Ovary (tissue), 9 donors: Measurements from ENCODE around the gene RSL1D1. TPM values are rescaled to one million over a fixed set of nuclear protein-coding genes. Genes with fewer than 3 reads are reported as not detected.
A peak's percentile ranks its signal among the peaks of the same experiment; 100 is the strongest.

Experiments used
- DNase-seq, 5 donors: peaks; one replicate each; pipeline ENCODE4 v3.0.0-alpha.2; 2019 to 2020
- H3K27ac ChIP-seq, 2 donors: fragments of 200-600 bp; one replicate each; pipeline versions ENCODE4 v1.5.1 to v1.8.0; 2019 to 2022
- H3K27me3 ChIP-seq: fragments of 200-600 bp; one replicate; pipeline ENCODE4 v1.8.0; 2022
- H3K36me3 ChIP-seq: fragments of 200-600 bp; sonication (generic); one replicate; pipeline ENCODE4 v1.5.1; 2019
- H3K4me1 ChIP-seq: one replicate; pipeline ENCODE4 v1.8.1; 2013; ENCODE audit warnings: mild to moderate bottlenecking, moderate library complexity; ENCODE audit not compliant: insufficient read depth
- H3K4me3 ChIP-seq: fragments of 200-600 bp; sonication (generic); one replicate; pipeline ENCODE4 v1.5.1; 2017
- H3K9me3 ChIP-seq, 2 donors: fragments of 200-600 bp in 1 of 2; sonication (generic) in 1 of 2; one replicate each; pipeline versions ENCODE4 v1.5.1 to v1.8.1; 2013 to 2019; ENCODE audit warnings: mild to moderate bottlenecking in 1 of 2, moderate library complexity in 1 of 2
- EP300 ChIP-seq: sonication (generic); formaldehyde crosslinking; IDR thresholded peaks from one replicate; pipeline ENCODE4 v1.6.1; 2017; ENCODE audit warnings: antibody characterized with exemption
- POLR2A ChIP-seq: fragments of 450-650 bp; IDR thresholded peaks from one replicate; pipeline ENCODE4 v1.6.1; 2017; ENCODE audit warnings: antibody characterized with exemption, mild to moderate bottlenecking, moderate library complexity
- WGBS, 3 donors: extraction: QIAGEN DNeasy Blood & Tissue Kit in 1 of 3; methylation state at CpG; one replicate each; pipeline versions ENCODE4 v1.1.5 to v1.1.7; 2013 to 2017; 5-methylcytosine and 5-hydroxymethylcytosine counted together
- intact Hi-C, 4 donors: fragments of 100-400 bp; cut with DNase I; formaldehyde crosslinking; loops; one replicate each; pipeline versions ENCODE4 v1.11.0 to v1.15.1; 2022 to 2023
- polyA plus RNA-seq, 2 donors: library from polyadenylated mRNA; stranded (reverse); fragments of 200-250 nt in 1 of 2; fragments of 350-450 nt in 1 of 2; fragmentation: Illumina TruSeq in 1 of 2; extraction: RNeasy Lipid Tissue Mini Kit (QIAGEN cat#74804) in 1 of 2; gene quantifications; one replicate each; pipeline ENCODE4 v1.2.3, GENCODE V29; 2013 to 2014
- total RNA-seq, 7 donors: library from RNA; depleted of rRNA in 2 of 7; stranded (reverse); fragments of >200 nt in 2 of 7; fragmentation: NEBNext Ultra II Directional in 3 of 7; extraction: Animal tissue kit (Norgen Biotek cat#: 25700) in 3 of 7; gene quantifications; one replicate each; pipeline versions ENCODE4 v1.1.0 to v1.2.4, GENCODE V29; 2016 to 2023
- TF ChIP-seq, protein P1 (sequence below), 3 donors: fragments of 450-650 bp in 2 of 3; fragments of 200-600 bp in 1 of 3; IDR thresholded peaks; one replicate each; pipeline versions ENCODE4 v1.5.1 to v1.8.0; 2016 to 2022; ENCODE audit warnings: antibody characterized with exemption in 3 of 3, mild to moderate bottlenecking in 1 of 3
- donor health status: DM: no; HTN: no; CAD: no; lungs with moderate emphysema.
- donor health status: DM: no; HTN: no; CAD: no.
- donor health status: Bipolar disorder and iron deficiency.
- donor health status: DM: yes; HTN: yes; CAD: no.
- donor health status: DM: no; HTN: no; CAD: no.
- donor health status: DM: yes; HTN: yes; CAD: no.

RSL1D1 gene
- total and polyA plus RNA-seq, 9 donors = 168 to 406 (median 281) TPM

DNA sequence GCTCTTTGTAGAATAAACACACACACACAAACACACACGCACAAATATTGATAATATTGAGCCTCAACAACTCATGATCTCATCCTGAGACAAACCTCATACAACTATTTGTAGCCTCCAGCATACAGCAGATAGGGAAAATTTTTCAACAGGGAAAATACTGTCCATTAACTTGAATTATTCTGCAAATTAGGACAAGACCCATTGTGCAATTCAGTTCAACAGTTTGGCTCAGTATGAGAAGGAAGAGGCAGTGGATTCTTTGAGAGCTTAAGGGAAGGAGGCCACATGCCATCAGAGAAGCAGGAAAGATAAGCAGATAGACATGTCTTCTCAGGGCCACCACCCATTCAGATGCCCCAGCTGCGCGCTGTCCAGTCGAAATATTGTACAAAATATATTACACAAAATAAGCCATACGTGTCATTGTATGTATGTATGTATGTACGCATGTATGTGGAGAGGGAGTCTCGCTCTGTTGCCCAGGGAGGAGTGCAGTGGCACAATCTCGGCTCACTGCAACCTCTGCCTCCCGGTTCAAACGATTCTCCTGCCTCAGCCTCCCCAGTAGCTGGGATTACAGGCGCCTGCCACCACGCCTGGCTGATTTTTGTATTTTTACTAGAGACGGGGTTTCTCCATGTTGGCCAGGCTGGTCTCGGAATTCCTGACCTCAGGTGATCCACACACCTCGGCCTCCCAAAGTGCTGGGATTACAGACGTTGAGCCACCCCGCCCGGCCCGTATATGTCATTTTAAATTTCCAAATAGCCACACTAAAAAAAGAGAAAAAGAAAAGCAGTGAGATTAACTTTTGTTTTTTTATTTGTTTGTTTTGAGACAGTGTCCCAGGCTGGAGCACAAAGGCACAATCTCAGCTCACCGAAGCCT, 56.1 kb downstream of the RSL1D1 start:
- intact Hi-C loops = loop anchor here in 1 of 4 donors (10.0 kb wide), 1 partner anchor 50 kb away; the partner anchor contains the start of gene TXNDC11
- Histone ChIP-seq H3K27me3 (no peaks in the 10 kb centered on the region), H3K9me3 (no peaks in the 10 kb centered on the region), H3K4me1 (peaks cover 11% of the 10 kb centered on the region), H3K36me3 (no peaks in the 10 kb centered on the region), H3K27ac (no peak overlapping the region), H3K4me3 (peak overlapping the region; percentile 84)
- no peak for TF ChIP-seq POLR2A
- TF ChIP-seq EP300 = no peak
- TF ChIP-seq, protein P1, sequence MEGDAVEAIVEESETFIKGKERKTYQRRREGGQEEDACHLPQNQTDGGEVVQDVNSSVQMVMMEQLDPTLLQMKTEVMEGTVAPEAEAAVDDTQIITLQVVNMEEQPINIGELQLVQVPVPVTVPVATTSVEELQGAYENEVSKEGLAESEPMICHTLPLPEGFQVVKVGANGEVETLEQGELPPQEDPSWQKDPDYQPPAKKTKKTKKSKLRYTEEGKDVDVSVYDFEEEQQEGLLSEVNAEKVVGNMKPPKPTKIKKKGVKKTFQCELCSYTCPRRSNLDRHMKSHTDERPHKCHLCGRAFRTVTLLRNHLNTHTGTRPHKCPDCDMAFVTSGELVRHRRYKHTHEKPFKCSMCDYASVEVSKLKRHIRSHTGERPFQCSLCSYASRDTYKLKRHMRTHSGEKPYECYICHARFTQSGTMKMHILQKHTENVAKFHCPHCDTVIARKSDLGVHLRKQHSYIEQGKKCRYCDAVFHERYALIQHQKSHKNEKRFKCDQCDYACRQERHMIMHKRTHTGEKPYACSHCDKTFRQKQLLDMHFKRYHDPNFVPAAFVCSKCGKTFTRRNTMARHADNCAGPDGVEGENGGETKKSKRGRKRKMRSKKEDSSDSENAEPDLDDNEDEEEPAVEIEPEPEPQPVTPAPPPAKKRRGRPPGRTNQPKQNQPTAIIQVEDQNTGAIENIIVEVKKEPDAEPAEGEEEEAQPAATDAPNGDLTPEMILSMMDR (IDR thresholded peaks at IDR 0.05) = no peak
- 81 to 83% (median 82%) methylated on average over 20 of the region's 20 CpGs for WGBS, 3 donors
- DNase-seq = no peak

DNA sequence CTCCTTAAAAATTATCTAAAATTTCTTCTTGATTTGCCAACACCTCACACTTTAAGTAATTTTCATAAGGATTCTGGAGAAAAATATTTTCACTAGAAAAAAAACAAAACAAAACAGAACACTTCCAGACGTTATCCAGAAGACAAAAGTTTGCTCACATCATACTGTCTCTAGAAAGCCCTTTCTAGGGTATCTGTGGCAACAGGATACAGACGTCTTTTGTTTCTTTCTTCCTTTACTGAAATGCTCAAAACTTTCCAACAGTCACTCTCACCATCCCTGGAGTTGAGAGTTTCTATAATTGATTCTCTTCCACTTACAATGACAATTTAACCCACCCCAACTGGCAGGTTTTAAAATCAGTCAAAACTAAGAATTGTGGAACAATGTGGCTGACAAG, 56.9 kb downstream of the RSL1D1 start:
- no peaks in the 10 kb centered on the region for H3K27me3 ChIP-seq
- no peak for DNase-seq
- 13% methylated on average over 2 of the region's 2 CpGs for WGBS, 3 donors
- H3K36me3 ChIP-seq = no peaks in the 10 kb centered on the region
- intact Hi-C loops = loop anchor here in 1 of 4 donors (10.0 kb wide), 1 partner anchor 50 kb away; the partner anchor contains the start of gene TXNDC11
- H3K4me3 ChIP-seq = no peak overlapping the region
- H3K9me3 ChIP-seq = no peaks in the 10 kb centered on the region
- TF ChIP-seq EP300 (no peak), POLR2A (no peak)
- TF ChIP-seq, protein P1 (IDR thresholded peaks at IDR 0.05) = no peak
- H3K27ac ChIP-seq = no peak overlapping the region
- peaks cover 11% of the 10 kb centered on the region for H3K4me1 ChIP-seq

DNA sequence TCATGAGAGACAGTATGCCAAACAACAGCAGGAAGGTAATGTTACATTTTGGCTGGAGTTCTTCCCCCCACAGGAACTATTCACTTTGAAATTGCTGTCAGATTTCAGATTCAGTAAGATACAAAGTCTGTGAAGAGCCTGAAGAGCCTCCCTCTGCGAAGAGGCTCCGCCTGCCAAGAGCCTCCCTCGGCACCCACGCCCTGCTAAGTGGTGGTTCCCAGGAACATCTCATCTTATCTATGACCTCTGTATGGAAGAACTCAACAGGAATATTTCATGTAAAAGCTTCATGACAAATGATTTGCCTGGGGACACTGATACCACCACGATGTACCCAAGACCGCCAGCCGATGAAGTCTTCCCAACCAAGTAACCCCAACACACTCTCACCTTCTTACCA, 57.5 kb downstream of the RSL1D1 start:
- DNase-seq = peak in 1 of 5 donors; percentile 5
- intact Hi-C loops = loop anchor here in 1 of 4 donors (10.0 kb wide), 1 partner anchor 49 kb away; the partner anchor contains the start of gene TXNDC11
- WGBS, 3 donors = 67 to 79% (median 70%) methylated on average over 7 of the region's 7 CpGs
- H3K27me3 ChIP-seq = no peaks in the 10 kb centered on the region
- peaks cover 11% of the 10 kb centered on the region for H3K4me1 ChIP-seq
- no peak overlapping the region for H3K4me3 ChIP-seq
- no peak overlapping the region for H3K27ac ChIP-seq
- no peaks in the 10 kb centered on the region for H3K9me3 ChIP-seq
- H3K36me3 ChIP-seq = no peaks in the 10 kb centered on the region
- TF ChIP-seq EP300 (no peak), POLR2A (no peak)
- TF ChIP-seq, protein P1 (IDR thresholded peaks at IDR 0.05) = no peak

DNA sequence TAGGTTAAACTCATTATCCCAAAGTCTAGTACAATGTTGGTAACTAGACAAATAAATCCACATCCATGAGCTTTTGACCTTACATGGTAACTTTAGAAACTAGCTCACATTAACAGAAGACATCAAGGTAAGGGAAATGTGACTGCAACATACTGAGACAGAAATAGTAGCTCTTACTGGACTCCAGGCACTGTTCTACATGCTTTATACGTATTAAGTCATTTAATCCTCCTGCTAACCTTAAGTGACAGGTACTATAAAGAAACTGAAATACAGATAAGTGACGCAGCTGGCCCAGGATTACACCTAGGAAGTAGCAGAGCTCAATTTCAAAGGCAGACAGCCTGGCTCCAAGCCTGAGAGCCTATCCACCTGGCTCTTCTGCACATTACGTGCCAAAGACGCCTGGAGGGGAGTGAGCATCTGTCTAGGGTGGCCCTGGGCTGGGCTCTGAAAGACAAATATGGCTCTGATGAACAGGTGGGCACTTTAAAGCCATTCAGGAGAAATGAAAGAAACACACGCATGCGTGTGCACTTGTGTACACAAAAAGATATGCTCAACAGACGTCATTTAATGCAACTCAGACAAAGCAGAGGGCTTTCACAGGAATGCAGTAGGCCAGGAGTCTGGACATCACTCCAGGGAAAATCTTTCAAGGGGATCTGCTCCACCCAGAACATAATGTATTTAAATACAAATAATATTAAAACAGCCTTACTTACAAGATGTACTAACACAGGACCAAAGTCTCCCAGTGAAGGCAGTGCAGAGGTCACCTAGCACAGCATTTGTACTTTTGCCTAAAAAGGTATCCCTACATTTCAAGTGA, 58.7 kb downstream of the RSL1D1 start:
- TF ChIP-seq, protein P1 (IDR thresholded peaks at IDR 0.05) = no peak
- TF ChIP-seq EP300 = no peak
- no peak for TF ChIP-seq POLR2A
- H3K4me3 ChIP-seq = no peak overlapping the region
- 67 to 72% (median 69%) methylated on average over 7 of the region's 7 CpGs for WGBS, 3 donors
- H3K36me3 ChIP-seq = no peaks in the 10 kb centered on the region
- no peaks in the 10 kb centered on the region for H3K27me3 ChIP-seq
- intact Hi-C loops = loop anchor here in 1 of 4 donors (10.0 kb wide), 1 partner anchor 48 kb away; the partner anchor contains the start of gene TXNDC11
- peaks cover 4% of the 10 kb centered on the region for H3K4me1 ChIP-seq
- H3K9me3 ChIP-seq = no peaks in the 10 kb centered on the region
- H3K27ac ChIP-seq = no peak overlapping the region
- DNase-seq = peak in 1 of 5 donors; percentile 13
